H7 (cell line): Measurements from ENCODE around the gene ZFHX3. TPM values are rescaled to one million over a fixed set of nuclear protein-coding genes. Genes with fewer than 3 reads are reported as not detected.

ENCODE experiments used
- DNase-seq: peaks from one replicate; pipeline ENCODE4 v3.0.0; 2012
- H3K27me3 ChIP-seq: 2 replicates; pipeline ENCODE4 v1.6.0; 2011; ENCODE audit warnings: mild to moderate bottlenecking, low read length; ENCODE audit not compliant: control insufficient read depth, insufficient read depth
- H3K36me3 ChIP-seq: replicated peaks from 2 replicates; pipeline ENCODE4 v1.5.1; 2011; ENCODE audit warnings: low read length; ENCODE audit not compliant: control insufficient read depth, insufficient read depth
- H3K4me3 ChIP-seq: 2 replicates; pipeline ENCODE4 v1.5.1; 2011; ENCODE audit warnings: low read depth, mild to moderate bottlenecking, control low read depth, low read length, moderate library complexity; ENCODE audit not compliant: insufficient read depth
- total RNA-seq: library from RNA; depleted of rRNA; stranded (reverse); fragments of >200 nt; shearing (Covaris generic); gene quantifications from 2 replicates; pipeline ENCODE4 v1.2.3, GENCODE V29; 2014

The ZFHX3 gene
- total RNA-seq, 1 experiment from 2014 or later = 1.3 TPM

DNA sequence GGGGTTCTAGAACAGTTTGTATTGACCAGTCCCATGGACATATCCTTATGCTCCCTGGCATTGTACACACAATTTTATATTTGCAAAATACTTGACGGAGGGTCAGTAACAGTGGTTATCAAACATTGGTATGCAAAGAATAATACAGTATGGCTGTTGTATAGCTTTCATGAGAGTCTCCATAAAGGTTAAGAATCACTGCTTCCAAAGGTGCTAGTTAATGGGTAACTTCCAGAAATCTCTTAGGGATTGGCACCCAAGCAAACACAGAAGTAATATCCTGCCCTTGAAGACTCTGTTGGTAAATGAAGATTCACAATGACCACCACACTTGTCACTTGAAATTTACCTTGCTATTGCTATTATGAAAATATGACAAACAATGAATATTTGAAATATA lies 239.2 kb downstream of the ZFHX3 start:
- Histone ChIP-seq H3K4me3 (no peak overlapping the region), H3K27me3 (no peaks in the 10 kb centered on the region), H3K36me3 (no peaks in the 10 kb centered on the region)
- no peak for DNase-seq

GRCh38 chr16:72807245-72807644 lies 240.7 kb downstream of the ZFHX3 start:
- DNase-seq = no peak
- Histone ChIP-seq H3K4me3 (no peak overlapping the region), H3K27me3 (no peaks in the 10 kb centered on the region), H3K36me3 (no peaks in the 10 kb centered on the region)

DNA sequence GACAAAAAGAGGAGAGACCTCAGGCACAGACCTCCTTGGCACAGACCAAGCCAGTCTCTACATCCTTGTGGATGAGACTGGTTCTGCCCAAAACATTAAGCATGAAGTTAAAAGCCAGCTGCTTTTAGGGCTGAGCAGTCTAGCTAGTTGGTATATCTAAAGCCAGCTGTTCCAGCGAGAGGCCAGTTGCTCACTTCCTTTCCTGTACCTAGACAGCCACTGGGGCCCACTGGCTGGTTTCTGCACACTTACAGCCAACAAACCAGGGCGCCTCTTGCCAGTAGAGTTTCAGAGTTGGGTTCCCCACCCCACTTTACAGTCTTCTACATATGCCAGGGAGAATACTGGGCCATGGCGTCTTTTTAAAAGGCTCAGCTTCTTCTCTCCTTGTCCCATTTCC lies 242.4 kb downstream of the ZFHX3 start:
- H3K4me3 ChIP-seq = no peak overlapping the region
- H3K27me3 ChIP-seq = no peaks in the 10 kb centered on the region
- no peaks in the 10 kb centered on the region for H3K36me3 ChIP-seq

GRCh38 chr16:72800524-72801161 lies 247.3 kb downstream of the ZFHX3 start:
- Histone ChIP-seq H3K27me3 (no peaks in the 10 kb centered on the region), H3K4me3 (no peak overlapping the region), H3K36me3 (no peaks in the 10 kb centered on the region)
- DNase-seq = no peak

More for the DNA sequence above, 242.4 kb downstream of the ZFHX3 start:
- DNase-seq = no peak

GRCh38 chr16:72798264-72798663 lies 249.7 kb downstream of the ZFHX3 start:
- Histone ChIP-seq H3K4me3 (no peak overlapping the region), H3K36me3 (no peaks in the 10 kb centered on the region), H3K27me3 (no peaks in the 10 kb centered on the region)
- DNase-seq = no peak

DNA sequence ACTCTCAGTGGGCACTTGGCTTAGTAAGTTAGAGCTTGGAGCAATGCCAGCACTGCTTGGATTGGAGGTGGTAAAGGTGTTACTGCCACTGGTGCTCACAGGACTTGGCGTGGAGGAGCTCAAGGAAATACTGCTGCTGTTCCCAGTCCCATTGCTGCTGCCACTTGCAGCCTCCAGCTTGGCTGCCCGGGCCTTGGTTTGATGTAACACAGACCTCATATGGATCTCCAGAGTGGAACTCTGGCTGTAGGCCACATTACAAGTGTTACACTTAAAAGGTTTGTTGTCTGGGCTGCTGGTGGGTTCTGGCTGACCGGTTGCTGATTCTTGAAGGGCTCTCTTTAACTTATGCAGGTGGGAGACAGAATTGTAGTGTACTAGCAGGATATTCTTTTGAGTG lies 250.3 kb downstream of the ZFHX3 start:
- Histone ChIP-seq H3K27me3 (no peaks in the 10 kb centered on the region), H3K36me3 (no peaks in the 10 kb centered on the region), H3K4me3 (no peak overlapping the region)
- no peak for DNase-seq

DNA sequence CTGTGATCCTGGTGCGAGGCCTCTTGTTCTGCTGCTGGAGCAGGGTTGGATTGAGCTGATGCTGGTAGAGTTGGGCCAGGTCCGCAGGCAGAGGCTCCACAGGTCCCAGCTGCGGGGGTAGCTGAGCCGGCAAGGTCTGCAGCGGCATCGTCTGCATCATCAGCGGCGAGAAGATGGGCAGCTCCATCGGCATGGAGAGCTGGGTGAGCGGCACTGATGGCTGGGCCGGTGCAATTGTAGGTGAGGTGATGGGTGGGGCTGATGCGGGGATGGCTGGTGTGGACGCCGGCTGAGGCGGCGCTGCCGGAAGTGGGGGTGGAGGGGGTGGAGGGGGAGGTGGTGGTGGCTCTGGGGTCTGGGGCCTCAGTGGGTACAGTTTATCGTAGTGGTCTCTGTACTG lies 251.7 kb downstream of the ZFHX3 start:
- Histone ChIP-seq H3K27me3 (no peaks in the 10 kb centered on the region), H3K36me3 (no peaks in the 10 kb centered on the region), H3K4me3 (no peak overlapping the region)
- no peak for DNase-seq

DNA sequence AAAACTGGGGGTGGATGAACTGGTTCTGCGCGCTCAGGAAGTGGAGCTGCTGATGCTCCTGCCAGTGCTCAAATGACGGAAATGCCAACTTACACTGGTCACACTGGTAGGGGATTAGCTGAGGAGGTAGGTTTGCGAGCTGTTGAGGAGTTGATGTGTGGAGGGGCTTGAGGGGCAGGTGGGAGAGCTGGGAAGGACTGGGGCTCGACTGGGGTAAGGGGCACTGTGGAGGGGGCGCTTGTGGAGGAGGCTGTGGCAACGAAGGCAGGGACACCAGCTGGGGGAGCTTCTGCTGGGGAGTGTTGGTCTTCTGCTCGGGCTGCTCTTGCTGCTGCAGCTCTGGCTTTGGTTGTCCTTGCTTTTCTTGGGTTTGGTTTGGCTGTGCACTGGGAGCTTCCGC lies 252.9 kb downstream of the ZFHX3 start:
- no peak for DNase-seq
- no peaks in the 10 kb centered on the region for H3K27me3 ChIP-seq
- no peak overlapping the region for H3K4me3 ChIP-seq
- no peaks in the 10 kb centered on the region for H3K36me3 ChIP-seq

DNA sequence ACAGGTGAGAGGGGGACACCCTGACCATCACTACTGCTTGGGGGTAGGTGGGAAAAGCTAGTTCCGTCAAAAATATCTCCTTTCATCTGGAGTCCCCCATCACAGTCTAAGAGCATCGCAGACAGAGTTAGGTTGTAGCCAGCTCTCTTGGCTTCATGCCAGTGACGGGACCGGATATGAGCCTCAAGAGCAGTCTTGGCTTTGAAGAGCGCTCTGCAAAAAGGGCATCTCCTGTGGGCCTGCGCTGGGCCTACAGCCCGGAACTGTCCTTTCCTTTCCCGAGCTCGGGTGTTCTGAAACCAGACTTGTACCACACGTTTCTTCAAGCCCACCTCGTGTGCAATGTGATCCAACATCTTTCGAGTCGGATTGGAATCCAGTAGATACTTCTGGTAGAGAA lies 253.6 kb downstream of the ZFHX3 start:
- Histone ChIP-seq H3K4me3 (no peak overlapping the region), H3K27me3 (no peaks in the 10 kb centered on the region), H3K36me3 (no peaks in the 10 kb centered on the region)
- no peak for DNase-seq

DNA sequence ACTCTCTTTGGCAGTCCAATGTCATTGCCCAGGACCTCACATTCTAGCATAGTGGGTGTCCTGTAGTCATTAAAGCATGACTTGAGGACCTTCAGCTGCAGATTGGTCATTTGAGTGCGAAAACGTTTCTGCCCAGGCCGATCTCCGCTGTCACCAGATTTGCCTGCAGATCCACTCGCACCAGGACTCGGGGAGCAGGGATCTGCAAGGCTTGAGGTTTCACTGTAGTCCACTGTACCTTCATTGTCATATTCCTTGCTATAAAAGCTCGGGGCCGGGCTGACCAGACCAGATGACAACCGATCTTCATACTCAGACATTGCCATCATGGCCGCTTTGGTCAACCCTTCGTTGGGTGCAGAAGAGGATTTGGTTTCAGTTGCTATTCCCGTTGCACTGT lies 254.2 kb downstream of the ZFHX3 start:
- Histone ChIP-seq H3K27me3 (no peaks in the 10 kb centered on the region), H3K4me3 (no peak overlapping the region), H3K36me3 (no peaks in the 10 kb centered on the region)
- no peak for DNase-seq

DNA sequence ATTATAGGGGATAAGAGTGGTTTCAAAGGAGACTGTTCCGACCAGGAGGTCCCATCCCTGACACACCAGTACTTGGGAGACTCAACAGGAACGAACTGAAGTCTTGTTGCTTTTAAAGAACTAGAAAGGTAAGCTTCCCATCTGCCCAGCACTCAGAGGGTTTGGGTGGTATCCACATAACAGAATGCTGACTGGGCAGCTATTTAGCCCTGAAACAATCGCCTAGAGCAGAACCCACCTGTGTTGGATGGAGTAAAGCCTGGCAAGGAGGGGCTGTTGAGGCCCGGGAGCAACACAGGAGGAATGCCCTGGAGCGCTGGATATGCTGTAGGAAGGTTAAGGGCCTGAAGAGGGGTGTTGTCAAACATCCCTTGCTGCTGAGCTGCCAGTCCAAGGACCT lies 254.9 kb downstream of the ZFHX3 start:
- Histone ChIP-seq H3K27me3 (no peaks in the 10 kb centered on the region), H3K4me3 (no peak overlapping the region), H3K36me3 (no peaks in the 10 kb centered on the region)
- DNase-seq = no peak

- H3K36me3 ChIP-seq = no peaks in the 10 kb centered on the region
- peaks cover 2% of the 10 kb centered on the region for H3K27me3 ChIP-seq
- DNase-seq = no peak
- no peak overlapping the region for H3K4me3 ChIP-seq
Observed at GRCh38 chr16:72791786-72792185, 256.1 kb downstream of the ZFHX3 start.

DNA sequence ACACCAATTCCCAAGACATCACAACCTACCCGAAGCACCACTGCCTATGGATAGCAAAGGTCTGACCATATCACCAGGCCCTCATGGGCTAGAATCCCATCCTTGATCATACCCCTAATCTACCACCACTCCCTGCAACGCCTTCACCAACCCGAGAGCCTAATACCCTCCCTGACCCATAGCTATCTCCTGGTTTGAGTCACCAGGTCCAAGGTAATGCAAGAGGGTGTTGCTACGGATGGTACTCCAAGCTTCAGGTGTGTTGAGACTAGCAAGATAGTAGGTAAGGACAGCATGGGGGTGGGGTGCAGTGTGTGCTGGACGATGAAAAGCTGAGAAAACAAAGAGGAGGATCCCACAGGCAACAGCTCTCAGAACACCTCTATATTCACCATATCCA lies 258.0 kb downstream of the ZFHX3 start:
- no peak overlapping the region for H3K4me3 ChIP-seq
- no peak for DNase-seq
- peaks cover 5% of the 10 kb centered on the region for H3K27me3 ChIP-seq
- H3K36me3 ChIP-seq = no peaks in the 10 kb centered on the region

DNA sequence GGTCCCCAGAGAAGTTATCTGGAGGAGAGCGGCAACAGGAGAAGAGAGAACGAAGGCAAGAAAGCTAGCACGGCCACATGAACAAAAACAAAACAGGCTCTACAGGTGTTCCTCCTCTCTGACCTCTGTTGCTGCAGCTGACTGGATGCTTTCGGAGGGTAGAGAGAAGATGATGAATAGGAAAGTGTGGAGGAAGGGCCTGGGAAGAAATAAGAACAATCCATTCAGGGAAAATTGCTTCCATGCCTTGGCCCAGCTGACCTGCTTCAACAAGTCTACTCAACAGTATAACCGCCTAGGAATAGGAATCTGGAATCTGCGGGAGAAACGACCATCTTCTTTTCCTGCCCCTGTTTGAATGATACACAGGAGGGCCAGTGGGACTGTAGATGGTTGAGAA lies 258.5 kb downstream of the ZFHX3 start:
- Histone ChIP-seq H3K36me3 (no peaks in the 10 kb centered on the region), H3K4me3 (no peak overlapping the region), H3K27me3 (peaks cover 5% of the 10 kb centered on the region)
- DNase-seq = no peak

- DNase-seq = no peak
- H3K4me3 ChIP-seq = no peak overlapping the region; the same call in 1 of the 2 replicates
- H3K27me3 ChIP-seq = peaks cover 5% of the 10 kb centered on the region
- no peaks in the 10 kb centered on the region for H3K36me3 ChIP-seq
Observed at GRCh38 chr16:72788269-72788809, 259.6 kb downstream of the ZFHX3 start.
